ENCODE data around the gene NUMB.

Gene NUMB

DNA sequence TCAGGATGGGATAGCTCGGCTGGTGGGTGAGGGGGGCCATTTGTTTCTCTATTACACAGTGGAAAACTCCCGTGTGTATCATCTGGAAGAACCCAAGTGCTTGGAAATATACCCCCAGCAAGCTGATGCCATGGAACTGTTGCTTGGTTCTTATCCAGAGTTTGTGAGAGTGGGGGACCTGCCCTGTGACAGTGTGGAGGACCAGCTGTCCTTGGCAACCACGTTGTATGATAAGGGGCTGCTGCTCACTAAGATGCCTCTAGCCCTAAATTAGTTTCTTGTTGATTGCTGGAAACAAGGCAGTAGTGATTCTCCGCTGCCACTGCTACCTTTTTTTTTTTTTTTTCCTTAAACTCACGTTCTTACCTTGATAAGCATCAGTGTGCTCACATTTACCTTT, 34.3 kb upstream of the NUMB start:
- peak overlapping the region; percentile 87 to 90 (median 89) for H3K4me3 Mint-ChIP-seq
- H3K36me3 Mint-ChIP-seq (ENCODE audit: low read depth): peaks cover 18% of the 10 kb centered on the region
- no peaks in the 10 kb centered on the region for H3K27me3 Mint-ChIP-seq (ENCODE audit: low read depth)
- no peaks in the 10 kb centered on the region for H3K9me3 Mint-ChIP-seq
- H3K27ac Mint-ChIP-seq: no peak overlapping the region
- TF ChIP-seq, protein P1, sequence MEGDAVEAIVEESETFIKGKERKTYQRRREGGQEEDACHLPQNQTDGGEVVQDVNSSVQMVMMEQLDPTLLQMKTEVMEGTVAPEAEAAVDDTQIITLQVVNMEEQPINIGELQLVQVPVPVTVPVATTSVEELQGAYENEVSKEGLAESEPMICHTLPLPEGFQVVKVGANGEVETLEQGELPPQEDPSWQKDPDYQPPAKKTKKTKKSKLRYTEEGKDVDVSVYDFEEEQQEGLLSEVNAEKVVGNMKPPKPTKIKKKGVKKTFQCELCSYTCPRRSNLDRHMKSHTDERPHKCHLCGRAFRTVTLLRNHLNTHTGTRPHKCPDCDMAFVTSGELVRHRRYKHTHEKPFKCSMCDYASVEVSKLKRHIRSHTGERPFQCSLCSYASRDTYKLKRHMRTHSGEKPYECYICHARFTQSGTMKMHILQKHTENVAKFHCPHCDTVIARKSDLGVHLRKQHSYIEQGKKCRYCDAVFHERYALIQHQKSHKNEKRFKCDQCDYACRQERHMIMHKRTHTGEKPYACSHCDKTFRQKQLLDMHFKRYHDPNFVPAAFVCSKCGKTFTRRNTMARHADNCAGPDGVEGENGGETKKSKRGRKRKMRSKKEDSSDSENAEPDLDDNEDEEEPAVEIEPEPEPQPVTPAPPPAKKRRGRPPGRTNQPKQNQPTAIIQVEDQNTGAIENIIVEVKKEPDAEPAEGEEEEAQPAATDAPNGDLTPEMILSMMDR (IDR thresholded peaks at IDR 0.05; ENCODE audit: unreplicated experiment in 3 of 3): no peak
- H3K4me1 Mint-ChIP-seq: peaks cover 26% of the 10 kb centered on the region

DNA sequence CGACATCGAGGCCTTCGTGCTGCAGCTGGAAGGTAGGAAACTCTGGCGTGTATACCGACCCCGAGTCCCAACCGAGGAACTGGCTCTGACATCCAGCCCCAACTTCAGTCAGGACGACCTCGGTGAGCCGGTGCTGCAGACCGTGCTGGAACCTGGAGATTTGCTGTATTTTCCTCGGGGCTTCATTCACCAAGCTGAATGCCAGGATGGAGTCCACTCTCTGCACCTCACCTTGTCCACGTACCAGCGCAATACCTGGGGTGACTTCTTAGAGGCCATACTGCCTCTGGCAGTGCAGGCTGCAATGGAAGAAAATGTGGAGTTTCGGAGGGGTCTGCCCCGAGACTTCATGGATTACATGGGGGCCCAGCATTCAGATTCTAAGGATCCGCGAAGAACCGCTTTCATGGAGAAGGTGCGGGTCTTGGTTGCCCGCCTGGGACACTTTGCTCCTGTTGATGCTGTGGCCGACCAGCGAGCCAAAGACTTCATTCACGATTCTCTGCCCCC, 33.8 kb upstream of the NUMB start:
- Mint-ChIP-seq H3K36me3 (ENCODE audit: low read depth) (peaks cover 18% of the 10 kb centered on the region), H3K9me3 (no peaks in the 10 kb centered on the region), H3K27me3 (ENCODE audit: low read depth) (no peaks in the 10 kb centered on the region), H3K4me1 (peaks cover 26% of the 10 kb centered on the region), H3K27ac (peak overlapping the region in 2 of 3 experiments; percentile 49 to 53), H3K4me3 (peak overlapping the region; percentile 87 to 90 (median 89))
- TF ChIP-seq, protein P1 (IDR thresholded peaks at IDR 0.05; ENCODE audit: unreplicated experiment in 3 of 3): no peak

DNA sequence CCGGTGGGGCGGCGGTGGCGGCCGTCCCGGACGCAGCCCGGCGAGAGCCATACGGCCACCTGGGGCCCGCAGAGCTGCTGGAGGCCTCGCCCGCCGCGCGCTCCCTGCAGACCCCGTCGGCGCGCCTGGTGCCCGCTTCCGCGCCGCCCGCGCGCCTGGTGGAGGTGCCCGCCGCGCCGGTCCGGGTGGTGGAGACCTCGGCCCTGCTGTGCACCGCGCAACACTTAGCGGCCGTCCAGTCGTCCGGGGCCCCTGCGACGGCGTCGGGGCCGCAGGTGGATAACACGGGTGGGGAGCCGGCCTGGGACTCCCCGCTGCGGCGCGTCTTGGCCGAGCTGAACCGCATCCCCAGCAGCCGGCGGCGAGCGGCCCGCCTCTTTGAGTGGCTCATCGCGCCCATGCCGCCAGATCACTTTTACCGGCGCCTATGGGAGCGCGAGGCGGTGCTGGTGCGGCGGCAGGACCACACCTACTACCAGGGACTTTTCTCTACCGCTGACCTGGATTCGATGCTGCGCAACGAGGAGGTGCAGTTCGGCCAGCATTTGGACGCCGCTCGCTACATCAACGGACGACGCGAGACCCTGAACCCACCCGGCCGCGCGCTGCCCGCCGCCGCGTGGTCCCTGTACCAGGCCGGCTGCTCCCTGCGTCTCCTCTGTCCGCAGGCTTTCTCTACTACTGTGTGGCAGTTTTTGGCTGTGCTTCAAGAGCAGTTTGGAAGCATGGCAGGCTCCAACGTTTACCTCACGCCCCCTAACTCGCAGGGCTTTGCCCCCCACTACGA, 33.1 kb upstream of the NUMB start:
- Mint-ChIP-seq H3K9me3 (no peaks in the 10 kb centered on the region), H3K4me3 (peak overlapping the region; percentile 90 to 92 (median 91)), H3K27ac (peak overlapping the region in 2 of 3 experiments; percentile 49 to 85), H3K36me3 (ENCODE audit: low read depth) (peaks cover 17% of the 10 kb centered on the region), H3K4me1 (peaks cover 26% of the 10 kb centered on the region), H3K27me3 (ENCODE audit: low read depth) (no peaks in the 10 kb centered on the region)
- TF ChIP-seq, protein P1 (IDR thresholded peaks at IDR 0.05; ENCODE audit: unreplicated experiment in 3 of 3): no peak

DNA sequence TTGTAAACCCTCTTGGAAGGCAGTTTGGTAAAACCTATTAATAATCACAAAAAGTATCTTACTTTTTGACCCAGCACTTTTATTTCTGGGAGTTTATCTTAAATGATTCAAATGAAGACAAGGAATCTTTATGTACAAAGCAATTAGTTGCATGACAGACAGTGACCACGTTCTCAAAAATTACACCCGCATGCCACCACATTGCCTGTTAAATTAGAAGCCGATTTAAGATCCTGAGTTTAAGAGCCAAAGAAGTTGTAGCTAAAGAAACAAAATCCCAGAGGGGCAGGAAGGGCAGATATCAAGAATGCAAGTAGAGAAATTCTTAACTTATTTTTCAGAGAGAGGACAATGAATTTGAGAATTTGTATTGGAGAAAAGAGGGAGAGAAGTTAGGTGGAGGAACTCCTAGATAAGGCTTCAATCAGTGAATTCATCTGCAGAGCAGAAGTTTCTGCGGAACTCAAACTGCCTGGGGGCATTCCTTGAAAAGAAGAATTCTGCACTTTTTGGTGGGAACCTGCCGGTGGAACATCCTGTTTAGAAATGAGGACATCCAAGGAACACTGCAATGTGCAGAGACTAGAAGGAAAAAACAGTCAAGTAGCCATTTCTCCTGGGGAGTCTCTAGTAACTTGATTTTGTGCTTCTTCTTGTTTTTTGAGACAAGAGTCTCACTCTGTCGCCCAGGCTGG, 31.3 kb upstream of the NUMB start:
- H3K4me3 Mint-ChIP-seq: peak overlapping the region; percentile 75 to 84 (median 75)
- TF ChIP-seq, protein P1 (IDR thresholded peaks at IDR 0.05; ENCODE audit: unreplicated experiment in 3 of 3): no peak
- H3K27ac Mint-ChIP-seq: peak overlapping the region; percentile 27 to 76 (median 73)
- peaks cover 13% of the 10 kb centered on the region for H3K36me3 Mint-ChIP-seq (ENCODE audit: low read depth)
- no peaks in the 10 kb centered on the region for H3K9me3 Mint-ChIP-seq
- H3K4me1 Mint-ChIP-seq: peaks cover 26% of the 10 kb centered on the region
- H3K27me3 Mint-ChIP-seq (ENCODE audit: low read depth): no peaks in the 10 kb centered on the region

DNA sequence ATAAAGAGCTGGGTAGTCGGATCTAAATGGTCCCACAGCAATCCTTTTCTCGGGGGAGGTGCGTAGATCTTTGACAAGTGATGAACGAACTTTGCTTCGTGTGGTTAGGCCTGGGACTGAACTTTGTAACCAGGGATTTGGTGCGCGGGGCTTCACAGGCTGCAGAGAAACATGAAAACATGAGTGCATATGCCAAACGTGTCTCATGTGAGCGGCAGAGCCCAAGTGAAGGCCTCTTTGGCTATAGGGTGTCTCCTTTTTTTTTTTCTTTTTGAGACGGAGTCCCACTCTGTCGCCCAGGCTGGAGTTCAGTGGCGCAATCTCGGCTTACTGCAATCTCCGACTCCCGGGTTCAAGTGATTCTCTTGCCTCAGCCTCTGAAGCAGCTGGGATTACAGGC, 20.3 kb upstream of the NUMB start:
- Mint-ChIP-seq H3K9me3 (no peaks in the 10 kb centered on the region), H3K27me3 (ENCODE audit: low read depth) (no peaks in the 10 kb centered on the region), H3K27ac (no peak overlapping the region), H3K4me1 (no peaks in the 10 kb centered on the region), H3K36me3 (ENCODE audit: low read depth) (no peaks in the 10 kb centered on the region), H3K4me3 (no peak overlapping the region)
- TF ChIP-seq, protein P1 (IDR thresholded peaks at IDR 0.05; ENCODE audit: unreplicated experiment in 3 of 3): no peak

All from nephron (organoid).